ENCODE results near the gene ANO5. TPM values are rescaled to one million over a fixed set of nuclear protein-coding genes. Genes with fewer than 3 reads are reported as not detected.

Gene ANO5
- total and polyA plus RNA-seq, 9 of the 15 experiments (the other 6 are each of a cell fraction or from before 2014, with no cell fraction given), result 0.16 to 0.58 (median 0.28) TPM

DNA sequence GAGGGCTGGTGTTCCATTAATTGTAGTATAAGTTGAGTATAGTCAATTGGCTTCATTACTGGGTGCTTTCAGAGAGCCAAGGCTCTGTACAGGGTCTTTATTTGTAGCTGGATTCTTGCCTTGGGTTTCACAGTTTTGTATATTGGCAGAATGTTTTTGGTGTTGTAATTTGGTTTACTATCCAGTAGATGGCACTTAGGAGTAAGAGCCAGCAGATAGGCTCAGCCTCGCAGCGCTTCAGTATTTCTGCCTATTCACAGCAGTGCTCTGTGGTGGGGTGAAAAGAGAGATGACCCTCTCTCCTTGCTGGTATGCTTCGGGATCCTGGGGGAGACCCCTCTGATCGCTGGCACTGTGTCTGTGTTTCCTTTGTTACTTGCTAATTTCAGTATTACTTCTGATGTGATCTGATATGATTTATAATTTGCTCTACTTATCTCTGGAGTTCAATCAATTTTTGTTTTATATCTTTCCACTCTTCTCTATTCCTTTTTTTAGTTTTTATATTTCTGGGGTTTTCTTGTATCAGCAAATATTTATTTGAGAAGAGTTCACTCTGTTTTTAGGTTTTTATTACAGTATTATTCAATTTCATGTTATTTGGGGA is 52.2 kb downstream of the ANO5 start:
- Histone ChIP-seq H3K27ac (ENCODE audit: extremely low read depth, low read depth, low read length) (no peak overlapping the region), H3K4me2 (ENCODE audit: insufficient read depth, low read length) (no peak overlapping the region), H2AFZ (ENCODE audit: low read depth, low read length) (no peak overlapping the region), H3K9me3 (replicated peaks; ENCODE audit: control insufficient read depth, insufficient read depth, low read depth, low read length) (no peaks in the 10 kb centered on the region), H3K4me3 (no peak overlapping the region), H4K20me1 (replicated peaks; ENCODE audit: control insufficient read depth, insufficient read depth, low read length) (no peaks in the 10 kb centered on the region), H3K79me2 (ENCODE audit: control insufficient read depth, insufficient read depth, low read length) (no peaks in the 10 kb centered on the region), H3K9ac (ENCODE audit: insufficient read depth in 1 of 2, low read depth in 2 of 2, low read length in 2 of 2) (no peak overlapping the region), H3K4me1 (replicated peaks in 1 of 2; ENCODE audit: control insufficient read depth in 2 of 2, insufficient read depth in 2 of 2, low read length in 2 of 2) (no peaks in the 10 kb centered on the region), H3K36me3 (ENCODE audit: control insufficient read depth, insufficient read depth, low read length) (no peaks in the 10 kb centered on the region), H3K9me1 (ENCODE audit: control insufficient read depth, insufficient read depth, low read length) (no peaks in the 10 kb centered on the region), H3K27me3 (ENCODE audit: control insufficient read depth in 2 of 2, insufficient read depth in 2 of 2, low read length in 2 of 2) (no peaks in the 10 kb centered on the region)
- intact Hi-C loops (cut with micrococcal nuclease) (loop anchor here (5.0 kb wide), 1 partner anchor 57 kb away; no protein-coding TSS in a partner anchor), in situ Hi-C loops (cut with MboI) (no loop called here)
- peak; percentile 66 for ATAC-seq
- no peak for FAIRE-seq
- no peak for TF ChIP-seq ZNF140 (CRISPR knock-in tag; IDR thresholded peaks at IDR 0.05)
- peak; percentile 14 to 44 (median 34); a peak in 3 of 6 replicates for TF ChIP-seq CTCF (IDR thresholded peaks at IDR 0.05 in 2 of 3, conservative IDR thresholded peaks at IDR 0.05 in 1 of 3; ENCODE audit: insufficient read depth in 2 of 3, low read depth in 1 of 3, low read length in 3 of 3)
- peak; percentile 44 to 65 for TF ChIP-seq RAD21 (CRISPR knock-in tag; conservative IDR thresholded peaks at IDR 0.05 in 1 of 2, IDR thresholded peaks at IDR 0.05 in 1 of 2)
- WGBS (ENCODE audit: insufficient coverage, low coverage, missing lambda C conversion rate), result 2% methylated on average over 4 of the region's 4 CpGs
- peak in 3 of 4 experiments; percentile 6 to 22 (median 7) for DNase-seq (ENCODE audit: extremely low read depth in 1 of 4, low spot score in 3 of 4)
- ChIA-PET POLR2A (no interaction called here), CTCF (ENCODE audit: low intra/inter-chr PET ratio) (interaction anchor here (1.9 kb wide), 1 partner anchor 59 kb away, joined by 7 read pairs; no protein-coding TSS in a partner anchor)
- no TSS peak for BruUV-seq (replicated peaks)
